Measurements from ENCODE around the gene PRR3. TPM values are rescaled to one million over a fixed set of nuclear protein-coding genes. Genes with fewer than 3 reads are reported as not detected.

Gene PRR3
- total and polyA plus RNA-seq, 9 of the 15 experiments (the other 6 are each of a cell fraction or from before 2014, with no cell fraction given), result 23.5 to 59.6 (median 28.8) TPM

DNA sequence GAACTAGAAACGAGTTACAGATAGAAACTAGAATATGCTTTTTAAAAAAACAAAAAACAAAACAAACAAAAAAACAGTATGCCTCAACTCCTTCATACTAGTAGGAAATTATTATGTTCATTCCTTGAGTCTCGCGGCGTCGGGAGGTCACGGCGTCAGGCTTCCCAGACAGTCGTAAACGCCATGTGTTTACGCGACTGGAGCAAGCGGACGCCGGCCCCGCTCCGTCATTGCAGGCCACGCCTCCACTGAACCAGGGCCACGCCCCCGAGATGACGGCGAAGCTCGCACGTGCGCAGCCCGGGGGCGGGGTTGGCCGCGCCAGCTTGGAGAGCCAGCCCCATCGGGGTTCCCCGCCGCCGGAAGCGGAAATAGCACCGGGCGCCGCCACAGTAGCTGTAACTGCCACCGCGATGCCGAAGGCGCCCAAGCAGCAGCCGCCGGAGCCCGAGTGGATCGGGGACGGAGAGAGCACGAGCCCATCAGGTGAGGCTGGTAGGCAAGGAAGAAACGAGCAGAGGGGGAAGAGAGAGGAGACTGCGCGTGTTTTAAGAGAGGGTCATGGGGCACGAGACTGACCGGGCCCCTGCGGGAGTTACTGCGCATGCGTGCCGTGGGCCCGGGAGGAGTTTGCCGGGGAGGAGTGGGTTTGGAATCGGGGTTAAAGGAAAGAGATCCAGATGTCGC is 14.1 kb downstream of the PRR3 start, which contains the start of gene ABCF1 (continued):
- TF ChIP-seq CTCF (IDR thresholded peaks at IDR 0.05 in 2 of 3, conservative IDR thresholded peaks at IDR 0.05 in 1 of 3; ENCODE audit: insufficient read depth in 2 of 3, low read depth in 1 of 3, low read length in 3 of 3), result 0 out of 6 replicates have a peak, but pooled peaks of 1 of the 3 experiments have one; percentile 13
- no peak for TF ChIP-seq NEUROD1 (IDR thresholded peaks at IDR 0.05; ENCODE audit: borderline replicate concordance, low read depth, low read length, partially characterized antibody)
- no peak for TF ChIP-seq ADNP (tag; IDR thresholded peaks at IDR 0.05)
- TF ChIP-seq HNRNPL (IDR thresholded peaks at IDR 0.05; ENCODE audit: low read depth, low read length), result peak; percentile 22; the same call in 1 of the 2 replicates
- TF ChIP-seq PURB (CRISPR knock-in tag; IDR thresholded peaks at IDR 0.05; ENCODE audit: low read depth), result no peak
- TF ChIP-seq ZNF76 (CRISPR knock-in tag; IDR thresholded peaks at IDR 0.05; ENCODE audit: borderline replicate concordance), result peak; percentile 75; the same call in 1 of the 2 replicates
- TF ChIP-seq COPS2 (conservative IDR thresholded peaks at IDR 0.05), result no peak
- TF ChIP-seq NCOA1 (IDR thresholded peaks at IDR 0.05; ENCODE audit: low read depth), result peak; percentile 88
- no peak; the same call in 1 of the 2 replicates for TF ChIP-seq ARID1B (IDR thresholded peaks at IDR 0.05)
- TF ChIP-seq DPF2 (IDR thresholded peaks at IDR 0.05), result peak; percentile 40; the same call in 1 of the 2 replicates
- no peak for TF ChIP-seq CBX5 (IDR thresholded peaks at IDR 0.05; ENCODE audit: borderline replicate concordance, low read depth)
- peak; percentile 72; the same call in 1 of the 2 replicates for TF ChIP-seq ZSCAN32 (CRISPR knock-in tag; IDR thresholded peaks at IDR 0.05)
- TF ChIP-seq MYNN (IDR thresholded peaks at IDR 0.05), result no peak
- no peak for TF ChIP-seq MYNN (CRISPR knock-in tag; IDR thresholded peaks at IDR 0.05)
- TF ChIP-seq, protein P1, sequence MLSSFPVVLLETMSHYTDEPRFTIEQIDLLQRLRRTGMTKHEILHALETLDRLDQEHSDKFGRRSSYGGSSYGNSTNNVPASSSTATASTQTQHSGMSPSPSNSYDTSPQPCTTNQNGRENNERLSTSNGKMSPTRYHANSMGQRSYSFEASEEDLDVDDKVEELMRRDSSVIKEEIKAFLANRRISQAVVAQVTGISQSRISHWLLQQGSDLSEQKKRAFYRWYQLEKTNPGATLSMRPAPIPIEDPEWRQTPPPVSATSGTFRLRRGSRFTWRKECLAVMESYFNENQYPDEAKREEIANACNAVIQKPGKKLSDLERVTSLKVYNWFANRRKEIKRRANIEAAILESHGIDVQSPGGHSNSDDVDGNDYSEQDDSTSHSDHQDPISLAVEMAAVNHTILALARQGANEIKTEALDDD (IDR thresholded peaks at IDR 0.05), result no peak
- TF ChIP-seq FOXJ3 (CRISPR knock-in tag; IDR thresholded peaks at IDR 0.05), result no peak
- TF ChIP-seq HDAC2 (IDR thresholded peaks at IDR 0.05), result peak; percentile 92
- TF ChIP-seq TRIM24 (IDR thresholded peaks at IDR 0.05), result peak; percentile 4 to 81; a peak in 2 of 4 replicates
- TF ChIP-seq THRAP3 (IDR thresholded peaks at IDR 0.05; ENCODE audit: borderline replicate concordance), result no peak
- peak; percentile 94 for TF ChIP-seq TAF9B (IDR thresholded peaks at IDR 0.05; ENCODE audit: partially characterized antibody)
- TF ChIP-seq RB1 (IDR thresholded peaks at IDR 0.05; ENCODE audit: low read depth), result peak; percentile 95
- TF ChIP-seq HLTF (IDR thresholded peaks at IDR 0.05), result peak; percentile 41
- TF ChIP-seq, protein P2, sequence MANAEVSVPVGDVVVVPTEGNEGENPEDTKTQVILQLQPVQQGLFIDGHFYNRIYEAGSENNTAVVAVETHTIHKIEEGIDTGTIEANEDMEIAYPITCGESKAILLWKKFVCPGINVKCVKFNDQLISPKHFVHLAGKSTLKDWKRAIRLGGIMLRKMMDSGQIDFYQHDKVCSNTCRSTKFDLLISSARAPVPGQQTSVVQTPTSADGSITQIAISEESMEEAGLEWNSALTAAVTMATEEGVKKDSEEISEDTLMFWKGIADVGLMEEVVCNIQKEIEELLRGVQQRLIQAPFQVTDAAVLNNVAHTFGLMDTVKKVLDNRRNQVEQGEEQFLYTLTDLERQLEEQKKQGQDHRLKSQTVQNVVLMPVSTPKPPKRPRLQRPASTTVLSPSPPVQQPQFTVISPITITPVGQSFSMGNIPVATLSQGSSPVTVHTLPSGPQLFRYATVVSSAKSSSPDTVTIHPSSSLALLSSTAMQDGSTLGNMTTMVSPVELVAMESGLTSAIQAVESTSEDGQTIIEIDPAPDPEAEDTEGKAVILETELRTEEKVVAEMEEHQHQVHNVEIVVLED (CRISPR knock-in tag; IDR thresholded peaks at IDR 0.05), result peak; percentile 45
- no peak for TF ChIP-seq MCM3 (IDR thresholded peaks at IDR 0.05)
- TF ChIP-seq ZNF133 (CRISPR knock-in tag; IDR thresholded peaks at IDR 0.05), result no peak
- TF ChIP-seq CREB5 (CRISPR knock-in tag; IDR thresholded peaks at IDR 0.05), result no peak
